ENCODE data around the gene NUDT17.
A peak's percentile ranks its signal among the peaks of the same experiment; 100 is the strongest.

NUDT17 gene

GRCh38 chr1:145891587-145892485 lies 46.4 kb downstream of the NUDT17 start:
- peak; percentile 62 for TF ChIP-seq CTCF (IDR thresholded peaks at IDR 0.05; ENCODE audit: extremely low read depth, missing control alignments)

GRCh38 chr1:145892486-145893087 lies 47.2 kb downstream of the NUDT17 start:
- DNase-seq (ENCODE audit: low spot score): no peak
- TF ChIP-seq CTCF (IDR thresholded peaks at IDR 0.05; ENCODE audit: extremely low read depth, missing control alignments): no peak

More at GRCh38 chr1:145891587-145892485, 46.4 kb downstream of the NUDT17 start:
- peak; percentile 79 for DNase-seq (ENCODE audit: low spot score)

- no peak for DNase-seq (ENCODE audit: low spot score)
- TF ChIP-seq CTCF (IDR thresholded peaks at IDR 0.05; ENCODE audit: extremely low read depth, missing control alignments): no peak
Measured at GRCh38 chr1:145893306-145894055, 48.1 kb downstream of the NUDT17 start.

DNA sequence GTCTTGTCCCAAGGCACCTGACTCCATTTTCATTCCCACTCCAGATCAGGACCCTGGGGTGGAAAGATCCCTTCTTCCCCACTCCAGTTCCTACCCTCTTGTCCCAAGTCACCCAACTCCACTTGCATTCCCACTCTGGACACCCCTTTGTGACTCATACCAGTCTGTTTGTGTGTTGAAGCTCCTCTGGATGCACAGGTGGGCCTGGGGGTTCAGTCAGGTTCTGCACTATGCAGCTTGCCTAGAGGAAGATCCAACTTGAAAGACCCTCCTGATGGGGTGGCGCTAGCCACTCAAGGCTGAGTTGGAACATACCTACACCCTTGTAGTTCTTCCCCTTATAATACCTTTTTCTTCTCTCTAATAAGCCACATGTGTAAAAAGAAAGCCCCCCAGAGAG lies 50.0 kb downstream of the NUDT17 start:
- no peak for DNase-seq (ENCODE audit: low spot score)
- no peak for TF ChIP-seq CTCF (IDR thresholded peaks at IDR 0.05; ENCODE audit: extremely low read depth, missing control alignments)

- no peak for DNase-seq (ENCODE audit: low spot score)
- no peak for TF ChIP-seq CTCF (IDR thresholded peaks at IDR 0.05; ENCODE audit: extremely low read depth, missing control alignments)
Measured at GRCh38 chr1:145897969-145898368, 52.5 kb downstream of the NUDT17 start.
